ENCODE results near the gene DENND2A. TPM values are rescaled to one million over a fixed set of nuclear protein-coding genes. Genes with fewer than 3 reads are reported as not detected.
A peak's percentile ranks its signal among the peaks of the same experiment; 100 is the strongest.
"Not testable (repeated sequence)": the region's sequence is repeated elsewhere in the genome, so short reads cannot be mapped to it uniquely, and the experiment has no call there.

The DENND2A gene
- total RNA-seq, 2 donors from 2014 or later, result 13.7 to 26.4 TPM

DNA sequence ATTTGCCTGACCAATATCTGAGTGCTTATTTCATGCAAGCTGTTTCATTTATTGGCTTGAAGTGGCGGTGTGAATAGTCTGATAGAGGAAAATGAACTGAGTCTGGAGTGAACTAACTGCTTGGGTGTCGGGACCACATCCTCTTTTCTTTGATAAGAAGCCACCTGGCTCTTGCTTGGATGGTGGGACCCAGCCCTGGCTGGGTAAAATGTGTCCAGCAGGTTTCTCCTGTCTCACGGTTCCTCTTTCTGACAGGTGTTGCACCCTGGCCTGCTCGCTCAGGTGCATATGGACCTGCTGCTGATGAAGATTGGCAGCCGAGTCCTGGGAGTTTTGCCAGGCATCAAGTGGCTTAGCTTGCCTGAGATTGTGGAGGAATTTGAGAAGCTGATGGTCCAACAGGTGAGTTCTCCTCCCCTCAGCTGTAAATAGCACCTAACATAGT lies 33.8 kb upstream of the DENND2A start:
- peak; percentile 64 for DNase-seq (ENCODE audit: low spot score)
- intact Hi-C loops (cut with DNase I), result no loop called here

DNA sequence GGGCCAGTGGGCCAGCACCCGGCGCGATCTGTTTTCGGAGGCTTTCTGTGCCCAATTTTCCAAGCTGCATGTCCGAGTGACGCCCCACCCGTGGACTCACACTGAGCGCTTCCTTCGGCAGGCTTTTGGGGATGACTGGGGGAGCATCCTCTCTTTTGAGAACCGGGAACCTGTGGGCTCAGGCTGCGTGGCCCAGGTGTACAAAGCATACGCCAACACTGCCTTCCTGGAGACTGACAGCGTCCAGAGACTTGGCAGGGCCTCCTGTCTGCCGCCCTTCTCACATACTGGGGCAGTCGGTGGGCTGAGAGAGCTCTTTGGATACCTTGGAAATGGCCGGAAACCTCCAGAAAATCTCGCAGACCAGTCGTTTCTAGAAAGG lies 33.2 kb upstream of the DENND2A start:
- DNase-seq (ENCODE audit: low spot score), result no peak
- intact Hi-C loops (cut with DNase I), result no loop called here

- peak; percentile 83 for DNase-seq (ENCODE audit: low spot score)
- intact Hi-C loops (cut with DNase I), result no loop called here
Observed at GRCh38 chr7:140673063-140673773, 32.6 kb upstream of the DENND2A start.

DNA sequence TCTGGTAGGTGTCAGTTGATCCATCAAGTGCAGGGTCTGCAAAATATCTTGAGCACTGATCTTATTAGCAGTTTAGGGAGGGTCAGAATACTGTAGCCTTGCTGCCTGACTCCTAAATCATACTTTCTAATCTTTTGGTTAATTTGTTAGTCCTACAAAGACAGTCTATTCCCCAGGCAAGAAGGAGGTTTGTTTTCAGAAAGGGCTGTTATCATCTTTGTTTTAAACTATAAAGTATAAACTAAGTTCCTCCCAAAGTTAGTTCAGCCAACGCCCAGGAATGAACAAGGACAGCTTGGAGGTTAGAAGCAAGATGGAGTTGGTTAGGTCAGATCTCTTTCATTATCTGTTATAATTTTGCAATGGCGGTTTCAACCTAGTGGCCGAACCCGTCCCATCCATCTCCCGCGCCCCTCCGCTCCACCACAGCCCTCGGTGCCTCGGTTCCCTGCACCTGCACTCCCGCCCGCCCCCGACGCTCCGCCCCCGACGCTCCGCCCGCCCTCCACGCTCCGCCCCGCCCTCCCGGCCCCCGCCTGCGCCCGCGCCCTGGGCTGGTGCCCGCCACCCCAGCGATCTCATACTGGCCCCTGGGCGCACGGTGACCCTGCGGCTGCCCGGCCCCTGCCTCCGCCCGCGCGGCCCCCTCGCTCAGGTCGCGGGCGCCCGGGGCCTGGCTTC lies 31.9 kb upstream of the DENND2A start, which contains the start of gene ADCK2:
ADCK2 (plus strand) TSS at position 564 of the 681 bp plus-strand sequence. CDS start 386 bp downstream, outside the sequence.
- intact Hi-C loops (cut with DNase I), result no loop called here
- peak; percentile 86 for DNase-seq (ENCODE audit: low spot score)

- DNase-seq (ENCODE audit: low spot score), result peak; percentile 53
Observed at GRCh38 chr7:140671966-140672365, 31.4 kb upstream of the DENND2A start.

DNA sequence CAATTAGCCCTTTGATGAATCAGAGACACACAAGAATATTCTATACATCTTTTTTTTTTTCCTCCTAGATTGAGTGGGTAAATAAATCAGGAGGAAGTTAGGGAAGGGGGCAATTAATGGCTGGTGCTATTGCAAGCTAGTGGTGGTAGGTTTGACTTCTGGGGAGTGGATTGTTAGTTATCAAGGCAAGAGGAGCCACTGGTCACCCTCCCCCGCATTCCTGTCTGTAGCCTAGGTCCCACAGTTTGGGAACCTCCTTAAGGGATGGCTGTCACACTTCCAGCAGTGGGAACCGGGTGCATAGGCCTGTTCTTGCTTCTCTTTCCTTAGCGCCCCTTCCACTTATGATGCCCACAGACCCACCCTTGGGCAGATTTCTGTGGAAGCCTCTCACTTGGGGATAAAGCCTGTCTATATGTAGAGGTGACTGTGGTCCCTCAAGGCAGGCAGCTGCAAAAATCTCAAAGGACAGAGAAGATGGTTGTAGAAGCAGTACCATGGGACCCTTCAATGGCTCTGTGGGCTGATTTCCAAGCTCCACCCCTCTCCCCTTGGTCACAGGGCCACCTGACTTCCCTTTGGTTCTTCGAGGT lies 29.8 kb upstream of the DENND2A start:
- intact Hi-C loops (cut with DNase I), result no loop called here
- DNase-seq (ENCODE audit: low spot score), result peak; percentile 16

More at GRCh38 chr7:140671966-140672365, 31.4 kb upstream of the DENND2A start:
- intact Hi-C loops (cut with DNase I), result no loop called here

DNA sequence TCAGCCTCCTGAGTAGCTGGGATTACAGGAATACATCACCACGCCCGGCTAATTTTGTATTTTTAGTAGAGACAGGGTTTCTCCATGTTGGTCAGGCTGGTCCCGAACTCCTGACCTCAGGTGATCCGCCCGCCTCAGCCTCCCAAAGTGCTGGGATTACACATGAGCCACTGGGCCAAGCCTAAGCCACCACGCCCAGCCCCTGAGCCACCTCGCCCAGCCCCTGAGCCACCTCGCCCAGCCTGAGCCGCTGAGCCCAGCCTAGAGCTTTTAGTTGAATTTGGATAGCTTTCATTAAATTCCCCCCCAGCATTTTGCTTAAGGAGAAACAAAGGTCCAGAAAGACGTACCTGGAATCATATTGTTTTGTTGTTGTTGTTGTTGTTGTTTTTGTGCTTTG lies 29.2 kb upstream of the DENND2A start:
- DNase-seq (ENCODE audit: low spot score), result peak; percentile 64
- intact Hi-C loops (cut with DNase I), result not testable (repeated sequence)

DNA sequence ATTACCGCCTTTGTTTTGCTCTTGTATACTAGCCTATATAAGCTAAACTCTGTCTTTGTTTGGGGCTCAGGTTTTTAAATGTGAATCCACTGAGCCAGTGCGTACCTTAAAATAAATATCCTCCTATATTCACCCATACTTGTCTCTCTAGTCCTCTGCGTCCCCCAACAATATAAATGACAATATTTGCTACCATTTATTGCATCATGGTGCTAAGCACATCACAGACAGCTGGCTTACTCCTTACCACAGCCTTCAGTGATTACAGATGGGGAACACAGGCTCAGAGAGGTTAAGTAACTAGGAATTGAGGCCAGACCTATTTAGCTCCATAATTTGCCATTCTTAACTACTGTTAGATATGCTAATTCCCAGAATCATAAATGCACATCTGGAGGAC lies 28.7 kb upstream of the DENND2A start:
- intact Hi-C loops (cut with DNase I), result no loop called here
- no peak for DNase-seq (ENCODE audit: low spot score)

- intact Hi-C loops (cut with DNase I), result no loop called here
- DNase-seq (ENCODE audit: low spot score), result no peak
Observed at GRCh38 chr7:140668641-140669040, 28.0 kb upstream of the DENND2A start.

DNA sequence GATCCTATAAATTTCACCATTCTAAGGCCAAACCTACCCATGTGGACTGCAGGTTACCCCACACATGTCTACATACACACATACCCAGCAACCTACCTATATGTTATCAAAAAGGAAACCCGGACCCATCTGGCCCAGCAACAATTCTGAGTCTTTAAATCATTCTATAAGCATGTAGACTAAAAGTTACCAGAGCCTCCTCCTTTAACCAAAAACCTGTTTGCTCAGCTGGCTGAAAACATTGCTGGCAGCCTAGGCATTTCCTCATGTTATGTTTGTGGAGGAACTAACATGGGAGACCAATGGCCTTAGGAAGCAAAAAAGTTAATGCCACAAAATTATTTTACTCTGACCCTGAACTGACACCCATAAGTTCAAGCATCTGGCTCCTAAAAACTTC lies 26.9 kb upstream of the DENND2A start:
- intact Hi-C loops (cut with DNase I), result no loop called here
- DNase-seq (ENCODE audit: low spot score), result no peak

DNA sequence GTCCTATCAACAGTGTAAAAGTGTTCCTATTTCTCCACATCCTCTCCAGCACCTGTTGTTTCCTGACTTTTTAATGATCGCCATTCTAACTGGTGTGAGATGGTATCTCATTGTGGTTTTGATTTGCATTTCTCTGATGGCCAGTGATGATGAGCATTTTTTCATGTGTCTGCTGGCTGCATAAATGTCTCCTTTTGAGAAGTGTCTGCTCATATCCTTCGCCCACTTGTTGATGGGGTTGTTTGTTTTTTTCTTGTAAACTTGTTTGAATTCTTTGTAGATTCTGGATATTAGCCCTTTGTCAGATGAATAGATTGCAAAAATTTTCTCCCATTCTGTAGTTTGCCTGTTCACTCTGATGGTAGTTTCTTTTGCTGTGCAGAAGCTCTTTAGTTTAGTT lies 22.3 kb upstream of the DENND2A start:
- DNase-seq (ENCODE audit: low spot score); intact Hi-C loops (cut with DNase I): not testable (repeated sequence)

DNA sequence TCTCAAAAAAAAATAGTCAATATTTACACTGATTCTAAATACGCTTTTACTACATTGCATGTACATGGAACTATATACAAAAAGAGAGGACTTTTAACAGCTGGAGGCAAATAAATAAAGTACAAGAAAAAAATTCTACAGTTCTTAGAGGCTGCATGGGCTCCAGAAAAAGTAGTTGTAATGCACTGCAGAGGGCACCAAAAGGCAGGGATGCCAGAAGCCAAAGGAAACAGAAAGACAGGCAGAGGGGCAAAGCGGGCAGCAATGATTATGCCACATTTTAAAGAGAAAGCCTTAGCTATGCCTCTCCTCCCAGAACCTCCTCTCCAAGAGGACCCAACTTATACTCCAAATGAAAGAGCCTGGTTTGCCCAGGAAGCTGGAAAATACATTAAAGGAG lies 20.5 kb upstream of the DENND2A start:
- DNase-seq (ENCODE audit: low spot score), result no peak
- intact Hi-C loops (cut with DNase I), result no loop called here

DNA sequence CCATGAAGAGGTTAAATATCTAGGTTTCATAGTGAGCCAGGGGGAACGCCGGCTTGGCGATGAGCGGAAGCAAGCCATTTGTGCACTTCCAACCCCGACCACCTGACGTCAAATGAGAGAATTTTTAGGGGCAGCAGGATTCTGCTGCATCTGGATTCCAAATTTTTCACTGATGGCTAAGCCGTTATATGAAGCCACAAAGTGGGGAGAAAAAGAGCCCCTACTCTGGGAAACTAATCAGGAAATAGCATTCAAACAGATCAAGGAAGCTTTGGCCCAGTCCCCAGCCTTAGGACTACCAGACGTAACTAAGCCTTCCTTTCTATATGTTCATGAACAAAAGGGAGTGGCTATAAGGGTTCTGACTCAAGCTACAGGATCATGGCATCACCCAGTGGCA lies 19.2 kb upstream of the DENND2A start:
- DNase-seq (ENCODE audit: low spot score), result peak; percentile 56
- intact Hi-C loops (cut with DNase I), result no loop called here

DNA sequence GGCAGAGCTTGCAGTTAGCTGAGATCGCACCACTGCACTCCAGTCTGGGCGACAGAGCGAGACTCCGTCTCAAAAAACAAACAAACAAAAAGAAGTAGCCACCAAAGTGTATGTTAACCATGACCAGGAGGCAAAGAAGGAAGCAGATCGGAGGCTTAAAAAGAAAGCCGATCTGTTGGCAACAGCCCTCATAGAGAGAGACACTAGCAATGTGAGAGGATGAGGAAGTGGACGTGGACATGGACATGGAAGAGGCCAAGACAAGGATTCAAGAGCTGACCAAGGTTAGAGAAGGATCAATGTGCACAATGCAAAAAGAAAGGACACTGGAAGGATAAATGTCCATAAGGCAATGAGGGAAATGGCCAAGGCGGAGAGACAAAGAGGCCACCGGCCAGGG lies 17.3 kb upstream of the DENND2A start:
- intact Hi-C loops (cut with DNase I), result no loop called here
- DNase-seq (ENCODE audit: low spot score), result peak; percentile 12

DNA sequence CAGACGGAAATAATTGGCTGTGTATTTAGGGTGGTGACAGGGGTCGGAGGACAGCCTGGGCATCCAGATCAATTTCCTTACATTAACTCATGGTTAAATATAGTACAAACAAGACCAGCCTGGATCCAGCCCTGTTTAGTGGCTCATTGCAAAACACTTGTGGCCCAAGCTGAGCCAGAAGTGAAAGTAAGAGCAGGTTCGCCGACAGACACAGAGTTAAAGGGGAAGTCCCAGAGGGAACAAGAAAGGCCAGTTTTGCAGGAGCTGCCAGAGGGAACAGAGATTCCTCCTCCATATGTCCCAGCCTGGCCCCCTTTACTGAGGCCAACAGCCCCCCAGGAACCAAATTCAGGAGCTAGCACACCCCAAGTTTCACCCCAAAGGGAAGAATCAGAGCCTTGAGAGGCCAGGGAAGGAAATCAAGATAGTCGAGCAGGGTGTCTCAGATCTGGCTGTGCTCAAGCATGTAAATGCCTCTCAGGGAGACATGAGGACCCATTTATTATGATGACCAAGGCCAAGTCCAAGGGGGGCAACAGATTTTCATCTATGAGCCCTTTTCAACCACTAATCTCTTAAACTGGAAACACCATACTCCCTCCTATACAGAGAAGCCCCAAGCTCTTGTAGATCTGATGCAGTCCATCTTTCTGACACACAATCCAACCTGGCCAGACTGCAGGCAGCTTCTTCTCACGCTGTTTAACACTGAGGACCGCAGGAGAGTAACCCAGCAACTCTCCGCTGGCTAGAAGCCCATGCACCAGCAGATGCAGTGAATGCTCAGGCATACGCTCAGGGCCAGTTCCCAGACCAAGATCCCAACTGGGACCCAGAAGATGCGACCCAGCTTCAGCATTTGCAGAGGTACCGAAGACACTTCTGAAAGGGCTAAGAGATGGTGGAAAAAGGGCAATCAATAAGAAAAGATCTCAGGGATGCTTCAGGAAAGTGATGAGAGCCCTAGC lies 16.2 kb upstream of the DENND2A start:
- intact Hi-C loops (cut with DNase I), result no loop called here
- peak; percentile 73 for DNase-seq (ENCODE audit: low spot score)

DNA sequence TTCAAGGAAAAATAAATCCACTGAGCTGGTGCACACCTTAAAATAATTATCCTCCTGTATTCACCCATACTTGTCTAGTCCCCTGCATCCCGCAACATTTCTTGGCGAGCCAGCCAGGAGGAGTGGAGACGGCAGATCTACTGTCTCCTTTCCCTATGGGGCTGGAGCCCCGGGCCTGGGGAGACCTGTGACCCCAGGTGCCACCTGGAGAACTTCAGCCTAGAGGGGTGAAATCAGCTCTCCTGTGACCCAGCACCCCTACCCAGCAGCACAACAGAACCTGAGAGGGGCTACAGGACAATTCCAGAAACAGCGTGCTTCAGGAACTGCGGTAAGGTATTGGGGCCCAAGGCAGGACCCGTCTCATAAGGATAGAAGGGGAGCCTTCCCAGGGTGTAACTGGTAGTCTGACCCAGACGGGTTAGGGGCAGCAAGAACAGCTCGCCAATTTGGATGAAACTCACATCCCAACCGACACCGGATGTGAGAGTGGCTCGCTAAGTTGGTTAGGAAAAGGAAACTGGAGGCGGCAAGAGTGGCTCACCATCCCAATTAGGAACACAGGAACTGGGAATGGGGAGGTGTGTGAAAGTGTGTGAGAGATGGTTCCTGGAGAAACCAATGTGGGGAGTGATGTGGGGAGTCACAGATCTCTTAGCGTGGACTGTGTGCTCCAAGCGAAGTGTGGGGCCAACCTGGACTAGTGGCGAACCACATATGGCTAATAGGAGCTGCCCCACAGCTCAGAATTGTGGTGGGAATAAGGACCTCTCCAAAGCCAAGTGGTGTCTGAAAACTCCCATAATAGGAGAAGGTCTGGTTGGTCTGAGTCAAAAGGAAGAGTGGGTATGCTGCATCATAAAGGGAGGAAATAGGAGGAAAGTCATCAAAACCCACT lies 15.1 kb upstream of the DENND2A start:
- peak; percentile 64 for DNase-seq (ENCODE audit: low spot score)
- intact Hi-C loops (cut with DNase I), result loop anchor here in 1 of 2 donors (2.0 kb wide), 1 partner anchor 143 kb away; no protein-coding TSS in a partner anchor

- intact Hi-C loops (cut with DNase I), result loop anchor here (2.0 to 5.0 kb wide), 3 partner anchors 137 to 358 kb away; partner anchors contain the start of gene MRPS33 (in 1 of the 2)
- peak; percentile 18 for DNase-seq (ENCODE audit: low spot score)
Observed at GRCh38 chr7:140654661-140655060, 14.0 kb upstream of the DENND2A start.

DNA sequence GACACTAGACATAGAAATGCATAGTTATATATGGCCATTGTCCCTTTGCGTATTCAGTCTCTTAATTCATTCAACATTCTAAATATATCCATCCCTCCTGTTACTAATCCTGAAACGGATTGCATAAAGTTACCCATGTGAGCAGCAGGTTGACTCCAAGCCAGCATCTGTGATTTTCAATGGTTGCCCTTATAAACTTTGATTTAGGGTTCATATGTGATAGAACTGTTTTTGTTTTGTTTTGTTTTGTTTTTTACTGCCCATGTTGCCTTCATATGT lies 13.4 kb upstream of the DENND2A start:
- intact Hi-C loops (cut with DNase I), result loop anchor here (2.0 to 5.0 kb wide), 3 partner anchors 137 to 358 kb away; partner anchors contain the start of gene MRPS33 (in 1 of the 2)
- no peak for DNase-seq (ENCODE audit: low spot score)
